DMS53 (cell line): Measurements from ENCODE around the gene SRP14.
"Not testable (repeated sequence)": the region's sequence is repeated elsewhere in the genome, so short reads cannot be mapped to it uniquely, and the experiment has no call there.

Experiments
- DNase-seq: peaks from one replicate; lab custom pipeline; 2025; lab: John Stamatoyannopoulos, UW

Gene SRP14

GRCh38 chr15:40050788-40051470, 11.9 kb upstream of the SRP14 start:
- peak; percentile 37 for DNase-seq

- DNase-seq, result no peak
These were observed 10.0 kb upstream of the SRP14 start for GRCh38 chr15:40048926-40049475.

GRCh38 chr15:40048211-40048792, 9.3 kb upstream of the SRP14 start:
- DNase-seq, result no peak

- peak; percentile 35 for DNase-seq
These were observed 8.6 kb upstream of the SRP14 start for GRCh38 chr15:40047415-40048210.

- no peak for DNase-seq
These were observed 7.9 kb upstream of the SRP14 start for GRCh38 chr15:40046721-40047414.

- peak; percentile 28 for DNase-seq
These were observed 6.7 kb upstream of the SRP14 start for GRCh38 chr15:40045572-40046217.

GRCh38 chr15:40044717-40045571, 6.0 kb upstream of the SRP14 start:
- DNase-seq, result peak; percentile 90

- DNase-seq, result peak; percentile 46
These were observed 5.1 kb upstream of the SRP14 start for GRCh38 chr15:40043927-40044716.

- DNase-seq, result no peak
These were observed 3.9 kb upstream of the SRP14 start for GRCh38 chr15:40042791-40043320.

GRCh38 chr15:40040770-40041169, 1.8 kb upstream of the SRP14 start:
- no peak for DNase-seq

GRCh38 chr15:40040293-40040635, 1.3 kb upstream of the SRP14 start:
- DNase-seq, result no peak

- DNase-seq, result peak; percentile 55
These were observed 725 bp downstream of the SRP14 start for GRCh38 chr15:40038275-40038637.

GRCh38 chr15:40037721-40038120, 1.3 kb downstream of the SRP14 start:
- no peak for DNase-seq

GRCh38 chr15:40035182-40035581, 3.8 kb downstream of the SRP14 start:
- not testable (repeated sequence) for DNase-seq

GRCh38 chr15:40034186-40034946, 4.6 kb downstream of the SRP14 start:
- DNase-seq, result no peak

GRCh38 chr15:40032125-40032839, 6.7 kb downstream of the SRP14 start:
- no peak for DNase-seq

- no peak for DNase-seq
These were observed 7.7 kb downstream of the SRP14 start for GRCh38 chr15:40031300-40031699.
